ENCODE data around the gene MAP3K7CL. TPM values are rescaled to one million over a fixed set of nuclear protein-coding genes. Genes with fewer than 3 reads are reported as not detected.

MAP3K7CL gene
- polyA plus RNA-seq, 1 donor (not counting 4 experiments of a cell fraction or from before 2014, with no cell fraction given), result 17.3 TPM

DNA sequence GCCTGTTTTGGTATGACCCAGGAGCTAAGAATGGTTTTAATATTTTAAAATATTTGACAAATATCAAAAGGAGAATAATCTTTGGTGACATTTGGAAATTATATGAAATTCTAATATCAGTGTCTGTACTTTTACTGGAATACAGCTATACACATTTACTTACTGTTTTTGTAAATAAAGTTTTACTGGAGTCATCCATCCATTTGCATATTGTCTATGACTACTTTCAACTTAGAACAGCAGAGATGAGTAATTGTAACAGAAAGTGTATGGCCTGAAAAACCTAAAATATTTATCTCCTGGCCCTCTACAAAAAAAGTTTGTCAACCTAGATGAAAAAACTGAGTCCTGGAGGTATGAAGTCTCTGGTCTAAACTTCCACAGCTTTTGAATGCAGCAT, 5.8 kb upstream of the MAP3K7CL start:
- Histone ChIP-seq H3K9me3 (ENCODE audit: control insufficient read depth, low read depth, low read length) (no peaks in the 10 kb centered on the region), H3K79me2 (ENCODE audit: control insufficient read depth, insufficient read depth, low read length) (no peaks in the 10 kb centered on the region), H2AFZ (ENCODE audit: control insufficient read depth, low read length) (no peak overlapping the region), H3K4me2 (ENCODE audit: control insufficient read depth, extremely low read depth, insufficient read depth, low read depth, low read length) (no peak overlapping the region), H3K4me1 (ENCODE audit: control insufficient read depth, extremely low read depth, insufficient read depth, low read length) (peaks cover 1% of the 10 kb centered on the region), H3K27ac (ENCODE audit: control insufficient read depth, insufficient read depth, low read length) (no peak overlapping the region), H4K20me1 (ENCODE audit: control insufficient read depth, extremely low read depth, insufficient read depth, low read length) (no peaks in the 10 kb centered on the region), H3K4me3 (ENCODE audit: control insufficient read depth in 2 of 3, extremely low read depth in 1 of 3, insufficient read depth in 2 of 3, low read depth in 1 of 3, low read length in 3 of 3) (no peak overlapping the region), H3K27me3 (ENCODE audit: control insufficient read depth, extremely low read depth, insufficient read depth, low read length) (no peaks in the 10 kb centered on the region), H3K36me3 (ENCODE audit: control insufficient read depth in 2 of 2, extremely low read depth in 1 of 2, insufficient read depth in 2 of 2, low read length in 2 of 2) (no peaks in the 10 kb centered on the region), H3K9me1 (ENCODE audit: control insufficient read depth, extremely low read depth, insufficient read depth, low read length) (no peaks in the 10 kb centered on the region), H3K9ac (ENCODE audit: control insufficient read depth, extremely low read depth, insufficient read depth, low read length) (no peak overlapping the region)
- DNase-seq (ENCODE audit: low read depth, low spot score) (no peak), FAIRE-seq (no peak)
- TF ChIP-seq, protein P1, sequence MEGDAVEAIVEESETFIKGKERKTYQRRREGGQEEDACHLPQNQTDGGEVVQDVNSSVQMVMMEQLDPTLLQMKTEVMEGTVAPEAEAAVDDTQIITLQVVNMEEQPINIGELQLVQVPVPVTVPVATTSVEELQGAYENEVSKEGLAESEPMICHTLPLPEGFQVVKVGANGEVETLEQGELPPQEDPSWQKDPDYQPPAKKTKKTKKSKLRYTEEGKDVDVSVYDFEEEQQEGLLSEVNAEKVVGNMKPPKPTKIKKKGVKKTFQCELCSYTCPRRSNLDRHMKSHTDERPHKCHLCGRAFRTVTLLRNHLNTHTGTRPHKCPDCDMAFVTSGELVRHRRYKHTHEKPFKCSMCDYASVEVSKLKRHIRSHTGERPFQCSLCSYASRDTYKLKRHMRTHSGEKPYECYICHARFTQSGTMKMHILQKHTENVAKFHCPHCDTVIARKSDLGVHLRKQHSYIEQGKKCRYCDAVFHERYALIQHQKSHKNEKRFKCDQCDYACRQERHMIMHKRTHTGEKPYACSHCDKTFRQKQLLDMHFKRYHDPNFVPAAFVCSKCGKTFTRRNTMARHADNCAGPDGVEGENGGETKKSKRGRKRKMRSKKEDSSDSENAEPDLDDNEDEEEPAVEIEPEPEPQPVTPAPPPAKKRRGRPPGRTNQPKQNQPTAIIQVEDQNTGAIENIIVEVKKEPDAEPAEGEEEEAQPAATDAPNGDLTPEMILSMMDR (optimal IDR thresholded peaks at IDR 0.05 in 1 of 3, IDR thresholded peaks at IDR 0.05 in 1 of 3, conservative IDR thresholded peaks at IDR 0.05 in 1 of 3; ENCODE audit: extremely low read depth in 1 of 3, insufficient read depth in 2 of 3, low read length in 3 of 3), result no peak
- TF ChIP-seq EZH2 (IDR thresholded peaks at IDR 0.05; ENCODE audit: low read length), result no peak
- dilution Hi-C loops (cut with MboI; ENCODE audit: extremely low pct_ligation_motif_present, low sequenced_read_pairs), result no loop called here

DNA sequence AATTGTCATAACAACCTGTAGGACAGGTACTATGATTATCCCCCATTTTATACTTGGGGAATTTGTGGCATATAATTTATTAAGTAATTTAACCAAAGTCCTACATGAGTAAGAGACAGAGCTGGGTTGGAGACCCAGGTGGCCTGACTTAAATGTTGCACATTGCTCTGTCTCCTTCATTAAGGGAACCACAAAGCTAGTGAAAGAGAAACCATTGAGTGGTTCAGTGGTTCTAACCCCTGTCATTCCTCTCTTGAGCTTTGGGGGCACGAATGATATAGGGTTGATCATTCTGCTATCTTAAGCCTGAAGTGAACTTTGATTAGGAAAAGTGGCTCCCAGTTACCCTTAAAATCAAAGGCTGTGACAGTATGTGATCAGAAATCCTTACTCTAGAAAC, 5.3 kb upstream of the MAP3K7CL start:
- H2AFZ ChIP-seq (ENCODE audit: control insufficient read depth, low read length), result no peak overlapping the region
- dilution Hi-C loops (cut with MboI; ENCODE audit: extremely low pct_ligation_motif_present, low sequenced_read_pairs), result no loop called here
- H3K9me1 ChIP-seq (ENCODE audit: control insufficient read depth, extremely low read depth, insufficient read depth, low read length), result no peaks in the 10 kb centered on the region
- no peak overlapping the region for H3K4me2 ChIP-seq (ENCODE audit: control insufficient read depth, extremely low read depth, insufficient read depth, low read depth, low read length)
- no peaks in the 10 kb centered on the region for H3K9me3 ChIP-seq (ENCODE audit: control insufficient read depth, low read depth, low read length)
- H4K20me1 ChIP-seq (ENCODE audit: control insufficient read depth, extremely low read depth, insufficient read depth, low read length), result no peaks in the 10 kb centered on the region
- peaks cover 7% of the 10 kb centered on the region for H3K4me1 ChIP-seq (ENCODE audit: control insufficient read depth, extremely low read depth, insufficient read depth, low read length)
- no peak for FAIRE-seq
- no peaks in the 10 kb centered on the region for H3K79me2 ChIP-seq (ENCODE audit: control insufficient read depth, insufficient read depth, low read length)
- H3K36me3 ChIP-seq (ENCODE audit: control insufficient read depth in 2 of 2, extremely low read depth in 1 of 2, insufficient read depth in 2 of 2, low read length in 2 of 2), result no peaks in the 10 kb centered on the region
- no peak overlapping the region for H3K27ac ChIP-seq (ENCODE audit: control insufficient read depth, insufficient read depth, low read length)
- no peak for TF ChIP-seq EZH2 (IDR thresholded peaks at IDR 0.05; ENCODE audit: low read length)
- TF ChIP-seq, protein P1 (optimal IDR thresholded peaks at IDR 0.05 in 1 of 3, IDR thresholded peaks at IDR 0.05 in 1 of 3, conservative IDR thresholded peaks at IDR 0.05 in 1 of 3; ENCODE audit: extremely low read depth in 1 of 3, insufficient read depth in 2 of 3, low read length in 3 of 3), result no peak
- no peak for DNase-seq (ENCODE audit: low read depth, low spot score)
- H3K9ac ChIP-seq (ENCODE audit: control insufficient read depth, extremely low read depth, insufficient read depth, low read length), result no peak overlapping the region
- no peaks in the 10 kb centered on the region for H3K27me3 ChIP-seq (ENCODE audit: control insufficient read depth, extremely low read depth, insufficient read depth, low read length)
- H3K4me3 ChIP-seq (ENCODE audit: control insufficient read depth in 2 of 3, extremely low read depth in 1 of 3, insufficient read depth in 2 of 3, low read depth in 1 of 3, low read length in 3 of 3), result no peak overlapping the region

All from keratinocyte (primary cell).